Activated CD4-positive, alpha-beta memory T cell treated with anti-CD3 and anti-CD28 coated beads, Interleukin-2, amount 10 ng/mL, durations not matched to agents 7 days and 5 days (primary cell): ENCODE data around the gene GEN1. TPM values are rescaled to one million over a fixed set of nuclear protein-coding genes. Genes with fewer than 3 reads are reported as not detected.
A peak's percentile ranks its signal among the peaks of the same experiment; 100 is the strongest.

ENCODE experiments used
- CTCF ChIA-PET: fragments of 350-600 bp; sonication (Branson Sonifier 250); formaldehyde crosslinking; loops from one replicate; lab custom pipeline; 2021; ENCODE audit warnings: antibody characterized with exemption, inconsistent platforms; lab: Charles Lee
- POLR2A ChIA-PET: fragments of 350-600 bp; sonication (Branson Sonifier 250); formaldehyde crosslinking; loops from one replicate; lab custom pipeline; 2021; ENCODE audit warnings: antibody characterized with exemption; lab: Charles Lee
- DNase-seq: peaks from one replicate; pipeline ENCODE4 v3.0.0-alpha.2; 2020
- H3K27ac Mint-ChIP-seq: one replicate; pipeline ENCODE4 v1.8.0; 2021; ENCODE audit warnings: mild to moderate bottlenecking, mixed read lengths
- H3K27me3 Mint-ChIP-seq: one replicate; pipeline ENCODE4 v1.8.0; 2021; ENCODE audit warnings: mixed read lengths
- H3K36me3 Mint-ChIP-seq: one replicate; pipeline ENCODE4 v1.8.0; 2021; ENCODE audit warnings: low read depth, mixed read lengths
- H3K4me1 Mint-ChIP-seq: one replicate; pipeline ENCODE4 v1.8.0; 2021; ENCODE audit warnings: mixed read lengths
- H3K4me3 Mint-ChIP-seq: one replicate; pipeline ENCODE4 v1.8.0; 2021; ENCODE audit warnings: mild to moderate bottlenecking, mixed read lengths
- H3K9me3 Mint-ChIP-seq: one replicate; pipeline ENCODE4 v1.8.0; 2021; ENCODE audit warnings: mixed read lengths
- total RNA-seq, 2 experiments: library from RNA; stranded (reverse); gene quantifications; one replicate each; pipeline ENCODE4 v1.2.3, GENCODE V29; 2021

GEN1 gene
- total RNA-seq, 2 experiments from 2014 or later = 32.2 to 38.6 TPM

DNA sequence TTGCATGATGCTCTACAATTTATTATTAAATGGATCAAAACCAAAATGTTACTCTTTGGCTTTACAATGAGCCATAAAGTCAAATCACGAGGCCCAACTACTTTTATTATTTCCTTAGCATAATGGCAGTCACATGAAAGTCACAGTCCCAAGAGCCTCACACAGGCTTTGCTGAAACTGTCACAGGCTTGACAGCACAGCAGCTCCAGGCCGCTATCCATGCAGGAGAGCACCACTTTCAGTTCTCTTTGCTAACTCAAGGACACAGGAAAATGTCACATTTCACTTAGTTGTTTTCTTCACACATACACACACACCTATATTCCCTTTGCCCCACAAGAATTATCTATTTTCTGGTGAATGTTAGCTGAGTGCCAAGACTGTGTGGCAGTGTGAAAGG lies 51.2 kb downstream of the GEN1 start:
- Mint-ChIP-seq H3K27ac (no peak overlapping the region), H3K4me3 (no peak overlapping the region), H3K4me1 (no peaks in the 10 kb centered on the region), H3K36me3 (no peaks in the 10 kb centered on the region), H3K9me3 (no peaks in the 10 kb centered on the region), H3K27me3 (peaks cover 29% of the 10 kb centered on the region)
- POLR2A ChIA-PET = no interaction called here
- no peak for DNase-seq
- CTCF ChIA-PET = no interaction called here

- H3K27ac Mint-ChIP-seq = no peak overlapping the region
- CTCF ChIA-PET = no interaction called here
- H3K9me3 Mint-ChIP-seq = no peaks in the 10 kb centered on the region
- H3K4me3 Mint-ChIP-seq = no peak overlapping the region
- POLR2A ChIA-PET = no interaction called here
- DNase-seq = no peak
- H3K27me3 Mint-ChIP-seq = peaks cover 22% of the 10 kb centered on the region
- H3K36me3 Mint-ChIP-seq = no peaks in the 10 kb centered on the region
- no peaks in the 10 kb centered on the region for H3K4me1 Mint-ChIP-seq
These were observed 51.9 kb downstream of the GEN1 start for GRCh38 chr2:17805717-17806363.

DNA sequence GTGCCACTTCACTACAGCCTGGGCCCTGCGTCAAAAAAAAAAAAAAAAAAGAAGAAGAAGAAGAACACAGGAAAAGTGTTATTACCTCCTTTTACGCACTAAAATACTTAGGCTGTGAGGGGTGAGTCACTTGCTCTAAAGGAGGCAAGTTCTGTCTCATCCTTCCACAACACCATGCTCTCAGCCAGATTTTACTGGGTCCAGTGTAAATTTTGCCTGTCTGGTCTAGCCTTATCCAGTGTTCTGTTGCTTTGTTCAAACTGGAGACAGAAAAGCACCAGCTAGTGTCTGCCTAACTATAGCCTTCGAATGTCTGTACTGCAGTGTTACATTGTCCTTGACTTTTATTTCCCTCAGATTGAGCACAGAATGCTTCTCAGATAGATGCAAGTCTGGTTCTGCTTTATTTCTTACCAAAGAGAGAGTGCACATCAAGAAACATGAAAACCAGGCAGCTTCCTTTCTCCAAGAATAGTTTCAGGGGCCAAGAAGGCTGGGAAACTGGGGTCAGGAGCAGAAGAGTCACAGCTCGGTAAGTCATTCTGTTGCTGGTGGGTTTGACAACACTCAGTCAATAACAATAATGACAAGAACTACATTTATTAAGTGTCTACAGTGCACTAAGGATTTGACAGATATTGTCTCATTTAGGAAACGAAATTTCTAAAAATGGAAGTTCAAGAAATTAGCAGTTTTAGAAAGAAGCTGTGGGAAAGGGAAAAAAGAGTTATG lies 59.2 kb downstream of the GEN1 start:
- POLR2A ChIA-PET = no interaction called here

GRCh38 chr2:17813742-17814473 lies 60.0 kb downstream of the GEN1 start:
- no peaks in the 10 kb centered on the region for H3K36me3 Mint-ChIP-seq
- H3K27me3 Mint-ChIP-seq = peaks cover 25% of the 10 kb centered on the region
- H3K4me1 Mint-ChIP-seq = peaks cover 9% of the 10 kb centered on the region
- no peaks in the 10 kb centered on the region for H3K9me3 Mint-ChIP-seq
- ChIA-PET CTCF (interaction anchor here (1.0 kb wide), 1 partner anchor 142 kb away, joined by 5 read pairs; no protein-coding TSS in a partner anchor), POLR2A (no interaction called here)
- no peak for DNase-seq
- H3K27ac Mint-ChIP-seq = no peak overlapping the region
- no peak overlapping the region for H3K4me3 Mint-ChIP-seq

More for the DNA sequence above, 59.2 kb downstream of the GEN1 start:
- Mint-ChIP-seq H3K27me3 (peaks cover 28% of the 10 kb centered on the region), H3K36me3 (no peaks in the 10 kb centered on the region), H3K4me1 (peaks cover 9% of the 10 kb centered on the region), H3K4me3 (no peak overlapping the region), H3K9me3 (no peaks in the 10 kb centered on the region), H3K27ac (no peak overlapping the region)
- CTCF ChIA-PET = interaction anchor here (1.0 kb wide), 1 partner anchor 142 kb away, joined by 5 read pairs; no protein-coding TSS in a partner anchor
- DNase-seq = no peak

GRCh38 chr2:17814601-17815000 lies 60.7 kb downstream of the GEN1 start:
- no peak for DNase-seq
- H3K27ac Mint-ChIP-seq = no peak overlapping the region
- peaks cover 9% of the 10 kb centered on the region for H3K4me1 Mint-ChIP-seq
- CTCF ChIA-PET = no interaction called here
- H3K9me3 Mint-ChIP-seq = no peaks in the 10 kb centered on the region
- H3K36me3 Mint-ChIP-seq = no peaks in the 10 kb centered on the region
- no peak overlapping the region for H3K4me3 Mint-ChIP-seq
- H3K27me3 Mint-ChIP-seq = peaks cover 28% of the 10 kb centered on the region
- POLR2A ChIA-PET = no interaction called here

DNA sequence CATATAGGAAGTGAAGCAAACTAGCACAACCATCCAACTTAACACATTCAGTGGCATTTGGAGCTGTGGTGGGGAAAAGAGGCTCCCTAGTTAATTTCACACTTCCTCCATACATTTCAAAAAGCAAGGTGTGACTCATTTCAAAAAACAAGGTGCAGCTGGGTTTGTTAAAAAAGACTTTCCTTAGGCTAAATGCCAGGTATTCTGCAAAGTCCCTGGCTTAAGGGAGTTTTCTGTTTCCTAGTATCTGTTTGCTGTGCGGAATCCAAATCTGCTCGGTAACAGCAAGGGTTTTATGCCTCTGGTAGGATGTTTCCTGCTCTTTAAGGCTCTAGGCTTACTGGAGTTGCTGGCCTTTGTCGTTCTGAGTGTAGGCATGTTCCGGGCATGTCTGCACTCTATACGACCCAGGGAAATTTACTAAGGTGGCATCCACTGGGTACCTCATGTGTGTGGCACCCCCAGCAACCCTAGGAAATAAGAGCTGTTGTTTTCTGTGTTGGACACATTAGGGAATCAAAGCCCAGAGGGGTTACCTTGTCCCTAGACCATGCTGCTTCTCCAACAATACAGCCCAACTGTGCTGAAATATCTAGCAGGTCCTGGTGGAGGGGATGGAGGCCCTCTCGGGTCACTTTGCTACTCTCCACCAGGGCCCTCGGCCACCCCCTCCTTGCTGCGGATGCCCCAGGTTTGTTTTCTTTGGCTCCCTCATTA lies 61.7 kb downstream of the GEN1 start:
- Mint-ChIP-seq H3K4me1 (peaks cover 9% of the 10 kb centered on the region), H3K27me3 (peaks cover 34% of the 10 kb centered on the region), H3K4me3 (no peak overlapping the region), H3K27ac (no peak overlapping the region), H3K36me3 (no peaks in the 10 kb centered on the region), H3K9me3 (no peaks in the 10 kb centered on the region)
- CTCF ChIA-PET = no interaction called here
- POLR2A ChIA-PET = no interaction called here
- no peak for DNase-seq

GRCh38 chr2:17816396-17817245 lies 62.7 kb downstream of the GEN1 start, which contains the start of gene MSGN1:
TSS of gene MSGN1 (plus strand) at chr2:17816460. CDS start at chr2:17816519, 59 bp downstream.
- H3K4me1 Mint-ChIP-seq = peaks cover 16% of the 10 kb centered on the region

DNA sequence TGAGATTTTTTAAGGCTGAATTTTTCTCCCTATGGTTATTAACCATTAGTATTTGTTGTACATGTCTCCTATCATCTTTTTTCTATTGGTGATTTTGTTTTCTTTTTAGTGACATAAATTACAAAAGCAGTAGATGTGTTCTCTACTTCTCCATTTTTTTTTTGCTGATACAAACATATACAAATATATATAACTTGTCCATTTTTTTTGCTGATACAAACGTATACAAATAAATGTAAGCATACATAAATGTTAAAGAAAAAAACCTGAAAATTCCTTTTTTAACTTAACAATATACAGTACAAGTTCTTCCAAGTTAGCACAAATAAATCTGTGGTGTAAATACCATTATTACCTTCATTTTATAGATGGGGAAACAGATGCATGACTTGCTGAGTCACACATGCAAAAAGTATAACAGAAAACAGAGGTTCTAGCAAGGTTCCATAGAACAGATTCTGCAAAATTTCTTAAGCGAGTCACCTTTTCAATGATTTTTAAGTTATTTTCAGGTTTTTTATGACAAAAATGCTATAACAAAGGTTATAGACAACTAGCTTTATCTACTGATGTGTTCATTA lies 64.4 kb downstream of the GEN1 start:
- CTCF ChIA-PET = no interaction called here
- Mint-ChIP-seq H3K27ac (no peak overlapping the region), H3K36me3 (no peaks in the 10 kb centered on the region), H3K4me1 (peaks cover 25% of the 10 kb centered on the region), H3K9me3 (no peaks in the 10 kb centered on the region), H3K27me3 (peaks cover 32% of the 10 kb centered on the region), H3K4me3 (no peak overlapping the region)
- no peak for DNase-seq
- POLR2A ChIA-PET = no interaction called here

More at GRCh38 chr2:17816396-17817245, 62.7 kb downstream of the GEN1 start, which contains the start of gene MSGN1:
- Mint-ChIP-seq H3K27ac (no peak within 1 kb of the TSS), H3K9me3 (no peaks in the 10 kb centered on the region), H3K27me3 (peaks cover 34% of the 10 kb centered on the region), H3K36me3 (no peaks in the 10 kb centered on the region), H3K4me3 (no peak within 1 kb of the TSS)
- no peak for DNase-seq
- ChIA-PET POLR2A (no interaction called here), CTCF (no interaction called here)

DNA sequence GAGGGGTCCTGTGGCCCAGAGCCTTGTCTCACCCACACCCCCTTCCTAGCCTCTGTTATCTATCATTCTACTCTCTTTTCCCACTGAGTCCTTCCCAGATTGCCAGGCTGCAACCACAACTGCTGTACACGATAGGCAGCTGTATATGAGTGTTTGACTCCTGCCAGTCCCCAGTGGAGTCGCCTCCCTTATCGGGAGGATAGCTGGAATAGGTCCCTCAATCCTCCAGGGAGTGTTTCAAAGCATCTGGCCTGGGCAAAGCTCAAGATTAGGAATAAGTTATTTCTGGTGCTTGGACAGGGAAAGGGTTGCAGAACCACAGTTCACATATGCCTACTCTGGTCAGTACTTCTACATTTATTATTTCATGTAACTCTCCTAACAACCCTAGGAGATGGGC lies 67.1 kb downstream of the GEN1 start:
- H3K4me1 Mint-ChIP-seq = peaks cover 16% of the 10 kb centered on the region
- ChIA-PET POLR2A (no interaction called here), CTCF (interaction anchor here (0.9 to 1.6 kb wide), 3 partner anchors 9 to 12 kb away, joined by 3 to 6 read pairs (median 3); no protein-coding TSS in a partner anchor)
- peaks cover 28% of the 10 kb centered on the region for H3K27me3 Mint-ChIP-seq
- DNase-seq = no peak
- H3K4me3 Mint-ChIP-seq = no peak overlapping the region
- H3K27ac Mint-ChIP-seq = no peak overlapping the region
- no peaks in the 10 kb centered on the region for H3K36me3 Mint-ChIP-seq
- no peaks in the 10 kb centered on the region for H3K9me3 Mint-ChIP-seq

DNA sequence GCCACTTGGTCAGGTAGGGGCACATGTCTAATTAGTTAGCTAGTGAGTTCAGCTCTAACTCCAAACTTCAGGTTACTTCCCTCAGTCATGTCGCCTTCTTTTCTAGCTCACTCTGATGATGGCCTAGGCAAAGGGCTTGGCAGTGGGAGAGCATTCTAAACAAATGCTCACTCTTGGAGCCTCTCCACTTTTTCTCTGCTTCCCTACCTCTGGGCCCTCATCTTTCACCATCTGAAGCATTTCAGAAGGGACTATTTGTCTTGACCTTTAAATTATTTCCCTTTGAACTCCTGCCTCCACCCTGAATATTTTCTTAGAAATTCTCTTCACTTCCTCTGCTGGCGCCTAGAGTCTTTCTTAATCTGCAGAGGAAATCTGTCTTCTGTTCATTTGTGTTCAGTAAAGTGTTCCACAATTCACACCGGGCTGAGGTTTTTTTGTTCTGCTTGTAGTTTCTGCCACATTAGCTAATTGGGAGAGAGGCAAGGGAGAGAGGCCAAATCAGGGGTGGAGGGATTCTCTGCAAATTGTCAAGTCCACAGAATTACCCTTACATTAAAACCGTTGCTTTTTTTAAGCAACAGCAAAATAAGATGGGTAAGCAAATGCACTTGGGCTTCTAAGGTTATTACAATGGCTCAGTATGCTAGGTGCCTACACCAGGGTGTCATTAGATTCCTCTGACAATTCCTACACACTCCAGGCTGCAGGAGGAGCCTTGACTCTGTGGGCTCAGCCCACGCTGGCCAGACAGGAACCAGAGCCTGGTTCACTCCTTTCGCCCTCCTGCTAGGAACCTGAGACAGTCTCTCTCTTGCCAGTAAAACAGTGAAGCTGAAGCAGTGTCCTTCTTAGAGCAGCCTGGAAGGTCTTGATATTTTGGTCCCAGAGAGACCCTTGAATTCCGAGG lies 67.9 kb downstream of the GEN1 start:
- H3K4me1 Mint-ChIP-seq = peaks cover 16% of the 10 kb centered on the region
- ChIA-PET CTCF (interaction anchor here (0.9 to 1.6 kb wide), 2 partner anchors 8 to 12 kb away, joined by 3 to 6 read pairs; no protein-coding TSS in a partner anchor), POLR2A (no interaction called here)
- peaks cover 28% of the 10 kb centered on the region for H3K27me3 Mint-ChIP-seq
- H3K36me3 Mint-ChIP-seq = no peaks in the 10 kb centered on the region
- H3K4me3 Mint-ChIP-seq = no peak overlapping the region
- no peaks in the 10 kb centered on the region for H3K9me3 Mint-ChIP-seq
- DNase-seq = no peak
- H3K27ac Mint-ChIP-seq = peak overlapping the region; percentile 36
